ENCODE data around the gene COL6A3.

- TF ChIP-seq, protein P1, sequence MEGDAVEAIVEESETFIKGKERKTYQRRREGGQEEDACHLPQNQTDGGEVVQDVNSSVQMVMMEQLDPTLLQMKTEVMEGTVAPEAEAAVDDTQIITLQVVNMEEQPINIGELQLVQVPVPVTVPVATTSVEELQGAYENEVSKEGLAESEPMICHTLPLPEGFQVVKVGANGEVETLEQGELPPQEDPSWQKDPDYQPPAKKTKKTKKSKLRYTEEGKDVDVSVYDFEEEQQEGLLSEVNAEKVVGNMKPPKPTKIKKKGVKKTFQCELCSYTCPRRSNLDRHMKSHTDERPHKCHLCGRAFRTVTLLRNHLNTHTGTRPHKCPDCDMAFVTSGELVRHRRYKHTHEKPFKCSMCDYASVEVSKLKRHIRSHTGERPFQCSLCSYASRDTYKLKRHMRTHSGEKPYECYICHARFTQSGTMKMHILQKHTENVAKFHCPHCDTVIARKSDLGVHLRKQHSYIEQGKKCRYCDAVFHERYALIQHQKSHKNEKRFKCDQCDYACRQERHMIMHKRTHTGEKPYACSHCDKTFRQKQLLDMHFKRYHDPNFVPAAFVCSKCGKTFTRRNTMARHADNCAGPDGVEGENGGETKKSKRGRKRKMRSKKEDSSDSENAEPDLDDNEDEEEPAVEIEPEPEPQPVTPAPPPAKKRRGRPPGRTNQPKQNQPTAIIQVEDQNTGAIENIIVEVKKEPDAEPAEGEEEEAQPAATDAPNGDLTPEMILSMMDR (IDR thresholded peaks at IDR 0.05): no peak
- no peak for TF ChIP-seq POLR2A (IDR thresholded peaks at IDR 0.05)
These were observed 135.4 kb downstream of the COL6A3 start for GRCh38 chr2:237278568-237278967.

Data from lower leg skin (tissue), 3 donors.